Measurements from ENCODE around the gene CDX1. TPM values are rescaled to one million over a fixed set of nuclear protein-coding genes. Genes with fewer than 3 reads are reported as not detected.

CDX1 gene
- 0.33 and 0.63 TPM in 2 replicates for total RNA-seq

GRCh38 chr5:150166650-150167511 lies at the start of gene CDX1:
CDX1 (plus strand) TSS chr5:150166778; CDS start chr5:150166877, 99 bp downstream.

GRCh38 chr5:150155258-150156026 lies 11.1 kb upstream of the CDX1 start, which contains the start of gene PDGFRB:
PDGFRB (minus strand) TSS chr5:150155845; CDS start chr5:150137047, 18,798 bp downstream.

GRCh38 chr5:150189728-150190502 lies 23.3 kb downstream of the CDX1 start, which contains the start of gene SLC6A7:
SLC6A7 (plus strand) TSS chr5:150190062; CDS start chr5:150190328, 266 bp downstream.

Other genes starting within 250 kb of the CDX1 start
- under 0.01 TPM in 1 of 2 replicates, not detected in the other for gene PDE6A, start 222.0 kb upstream of the CDX1 start, total RNA-seq
- gene SLC26A2, start 206.0 kb upstream of the CDX1 start, total RNA-seq = 10.4 and 11.7 TPM in 2 replicates
- 2.6 and 3.7 TPM in 2 replicates for gene TIGD6, start 166.1 kb upstream of the CDX1 start, total RNA-seq
- gene HMGXB3, start 166.0 kb upstream of the CDX1 start, total RNA-seq = 35.0 and 41.7 TPM in 2 replicates
- gene CSF1R, start 80.2 kb upstream of the CDX1 start, total RNA-seq = 0.13 and 0.16 TPM in 2 replicates
- 35.4 and 101 TPM in 2 replicates for gene PDGFRB, start 10.9 kb upstream of the CDX1 start, total RNA-seq
- gene SLC6A7, start 23.3 kb downstream of the CDX1 start, total RNA-seq = not detected in 2 replicates
- 2.7 TPM in 1 of 2 replicates, not detected in the other for gene CAMK2A, start 123.0 kb downstream of the CDX1 start, total RNA-seq
- 14.8 and 32.3 TPM in 2 replicates for gene ARSI, start 136.1 kb downstream of the CDX1 start, total RNA-seq
- 18.5 and 55.9 TPM in 2 replicates for gene TCOF1, start 190.9 kb downstream of the CDX1 start, total RNA-seq
- 41.6 and 107 TPM in 2 replicates for gene CD74, start 246.1 kb downstream of the CDX1 start, total RNA-seq